Measurements from ENCODE around the gene FCGR3A.
"Not testable (repeated sequence)": the region's sequence is repeated elsewhere in the genome, so short reads cannot be mapped to it uniquely, and the experiment has no call there.

DNA sequence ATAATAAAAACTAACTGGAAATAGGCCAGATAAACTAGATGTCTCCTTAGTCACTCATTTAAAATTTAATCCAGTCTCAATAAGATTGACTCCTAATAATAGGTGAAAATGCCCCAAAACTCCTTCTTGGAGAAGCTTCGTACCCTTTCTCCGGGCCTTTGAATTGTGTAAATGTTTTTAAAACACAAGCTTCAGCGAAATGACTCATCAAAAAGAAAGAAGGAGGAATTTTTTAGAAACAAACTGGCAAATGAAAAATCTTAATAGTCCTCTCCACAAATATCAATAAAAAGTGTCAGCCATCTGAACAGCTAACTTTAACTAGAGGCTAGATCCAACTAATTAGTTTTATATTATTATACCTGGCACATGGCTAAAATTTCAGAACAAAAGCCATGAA lies 47.5 kb upstream of the FCGR3A start:
- TF ChIP-seq, protein P1, sequence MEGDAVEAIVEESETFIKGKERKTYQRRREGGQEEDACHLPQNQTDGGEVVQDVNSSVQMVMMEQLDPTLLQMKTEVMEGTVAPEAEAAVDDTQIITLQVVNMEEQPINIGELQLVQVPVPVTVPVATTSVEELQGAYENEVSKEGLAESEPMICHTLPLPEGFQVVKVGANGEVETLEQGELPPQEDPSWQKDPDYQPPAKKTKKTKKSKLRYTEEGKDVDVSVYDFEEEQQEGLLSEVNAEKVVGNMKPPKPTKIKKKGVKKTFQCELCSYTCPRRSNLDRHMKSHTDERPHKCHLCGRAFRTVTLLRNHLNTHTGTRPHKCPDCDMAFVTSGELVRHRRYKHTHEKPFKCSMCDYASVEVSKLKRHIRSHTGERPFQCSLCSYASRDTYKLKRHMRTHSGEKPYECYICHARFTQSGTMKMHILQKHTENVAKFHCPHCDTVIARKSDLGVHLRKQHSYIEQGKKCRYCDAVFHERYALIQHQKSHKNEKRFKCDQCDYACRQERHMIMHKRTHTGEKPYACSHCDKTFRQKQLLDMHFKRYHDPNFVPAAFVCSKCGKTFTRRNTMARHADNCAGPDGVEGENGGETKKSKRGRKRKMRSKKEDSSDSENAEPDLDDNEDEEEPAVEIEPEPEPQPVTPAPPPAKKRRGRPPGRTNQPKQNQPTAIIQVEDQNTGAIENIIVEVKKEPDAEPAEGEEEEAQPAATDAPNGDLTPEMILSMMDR (conservative IDR thresholded peaks at IDR 0.05) = not testable (repeated sequence)
- not testable (repeated sequence) for TF ChIP-seq EZH2 (IDR thresholded peaks at IDR 0.05; ENCODE audit: low read depth)

Measured in PC-9 (cell line).